Thyroid gland (tissue), 4 donors: Measurements from ENCODE around the gene CHST10.

Experiments used
- CTCF ChIP-seq, 6 experiments: fragments of 200-600 bp in 3 of 6; fragments of 450-650 bp in 3 of 6; sonication (generic) in 3 of 6; IDR thresholded peaks; one replicate each; pipeline ENCODE4 v1.5.1; 2016 to 2019; ENCODE audit warnings: antibody characterized with exemption in 6 of 6, mild to moderate bottlenecking in 2 of 6, inconsistent platforms in 1 of 6, moderate library complexity in 1 of 6
- POLR2A ChIP-seq, 2 donors: fragments of 450-650 bp; IDR thresholded peaks; one replicate each; pipeline ENCODE4 v1.6.1; 2017; ENCODE audit warnings: antibody characterized with exemption in 2 of 2, mild to moderate bottlenecking in 2 of 2, moderate library complexity in 1 of 2

DNA sequence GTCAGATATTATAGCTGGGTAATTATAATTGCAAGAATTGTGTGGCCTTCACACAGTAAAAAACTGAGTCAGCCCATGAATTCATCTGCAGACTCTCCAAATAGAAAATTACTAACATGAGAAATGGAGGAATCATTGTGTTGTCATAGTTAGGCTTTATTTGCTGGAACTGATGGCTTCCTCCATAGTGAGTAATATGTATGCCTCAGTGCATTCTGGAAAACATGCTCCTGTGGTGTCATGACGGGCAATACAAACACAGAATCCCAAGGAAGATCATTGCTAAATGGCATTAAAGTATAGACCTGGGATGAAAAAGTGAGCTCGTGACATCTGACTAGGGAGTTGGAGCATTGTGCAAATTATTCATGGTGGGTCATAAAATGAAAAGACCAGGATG, 29.2 kb upstream of the CHST10 start:
- TF ChIP-seq CTCF (IDR thresholded peaks at IDR 0.05) (no peak), POLR2A (IDR thresholded peaks at IDR 0.05) (no peak)
